AG04449 (cell line): ENCODE data around the gene DEK.
A peak's percentile ranks its signal among the peaks of the same experiment; 100 is the strongest.

Experiments used
- CTCF ChIA-PET: fragments of 350-600 bp; formaldehyde crosslinking; extraction: SDS; loops from one replicate; lab custom pipeline; 2021; ENCODE audit warnings: antibody characterized with exemption; lab: Yijun Ruan, JAX
- POLR2A ChIA-PET: fragments of 400-600, 350-600 bp; formaldehyde crosslinking; extraction: SDS; loops from one replicate; lab custom pipeline; 2020; ENCODE audit warnings: antibody characterized with exemption, inconsistent platforms; lab: Yijun Ruan, JAX
- DNase-seq: peaks from one replicate; pipeline ENCODE4 v3.0.0-alpha.2; 2010; ENCODE audit warnings: low read depth, low spot score
- H3K4me3 ChIP-seq: 2 replicates; pipeline ENCODE4 v1.5.1; 2011; ENCODE audit warnings: low read depth, mild to moderate bottlenecking, control low read depth, low read length
- CTCF ChIP-seq: IDR thresholded peaks from one replicate; pipeline ENCODE4 v1.5.1; 2011; ENCODE audit warnings: mild to moderate bottlenecking, moderate library complexity, low read length, control low read depth, inconsistent platforms; ENCODE audit not compliant: insufficient read depth; ENCODE audit errors: missing control alignments

Gene DEK

DNA sequence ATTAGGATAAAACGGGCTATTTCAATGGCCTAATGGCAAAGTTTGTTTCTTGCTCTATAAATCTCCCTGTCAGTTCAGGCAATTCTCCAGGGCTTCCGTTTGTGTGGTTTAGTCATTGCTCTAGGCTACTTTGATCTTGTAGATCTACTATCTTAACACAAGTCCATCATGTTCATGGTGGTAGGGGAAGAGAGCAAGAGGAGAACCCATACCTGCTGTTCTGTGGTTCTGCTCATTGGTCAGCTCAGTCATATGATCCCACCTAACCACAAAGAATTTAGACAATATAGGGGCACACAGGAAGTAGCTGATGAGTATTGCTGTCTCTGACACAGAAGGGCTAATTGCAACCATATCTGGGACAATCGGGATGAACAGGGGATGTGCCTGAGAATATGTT, 4.9 kb upstream of the DEK start:
- no peak overlapping the region for H3K4me3 ChIP-seq
- no peak for DNase-seq
- ChIA-PET CTCF (interaction anchor here (0.6 to 1.0 kb wide), 2 partner anchors 235 to 258 kb away, joined by 3 read pairs; no protein-coding TSS in a partner anchor), POLR2A (no interaction called here)
- TF ChIP-seq CTCF: no peak

GRCh38 chr6:18268066-18268465, 3.7 kb upstream of the DEK start:
- no peak for DNase-seq
- CTCF ChIA-PET: interaction anchor here (1.3 kb wide), 1 partner anchor 12 kb away, joined by 4 read pairs; no protein-coding TSS in a partner anchor
- TF ChIP-seq CTCF: no peak
- POLR2A ChIA-PET: no interaction called here
- H3K4me3 ChIP-seq: no peak overlapping the region

DNA sequence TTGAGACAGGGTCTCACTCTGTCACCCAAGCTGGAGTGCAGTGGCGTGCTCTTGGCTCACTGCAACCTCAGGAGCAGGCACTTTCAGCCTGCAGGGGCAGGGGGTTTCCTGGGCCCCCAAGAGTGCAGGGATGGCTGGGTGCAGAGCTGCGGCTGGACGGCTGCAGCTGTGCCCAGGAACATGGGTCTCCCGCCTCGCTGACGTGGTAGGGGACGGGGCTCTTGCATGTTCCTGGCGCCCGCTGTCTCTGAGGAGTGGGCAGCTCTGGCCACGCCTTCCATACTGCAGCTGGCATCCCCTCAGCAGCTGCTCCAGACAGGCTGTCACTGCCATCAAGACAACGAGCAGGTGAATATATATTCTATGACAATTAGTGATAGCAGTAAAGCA, 2.2 kb upstream of the DEK start:
- TF ChIP-seq CTCF: no peak
- no peak overlapping the region for H3K4me3 ChIP-seq
- POLR2A ChIA-PET: interaction anchor here (0.6 kb wide), 1 partner anchor 36 kb away, joined by 4 read pairs; no protein-coding TSS in a partner anchor
- no peak for DNase-seq
- CTCF ChIA-PET: interaction anchor here (1.4 to 1.7 kb wide), 2 partner anchors 20 to 57 kb away, joined by 5 to 7 read pairs; no protein-coding TSS in a partner anchor

DNA sequence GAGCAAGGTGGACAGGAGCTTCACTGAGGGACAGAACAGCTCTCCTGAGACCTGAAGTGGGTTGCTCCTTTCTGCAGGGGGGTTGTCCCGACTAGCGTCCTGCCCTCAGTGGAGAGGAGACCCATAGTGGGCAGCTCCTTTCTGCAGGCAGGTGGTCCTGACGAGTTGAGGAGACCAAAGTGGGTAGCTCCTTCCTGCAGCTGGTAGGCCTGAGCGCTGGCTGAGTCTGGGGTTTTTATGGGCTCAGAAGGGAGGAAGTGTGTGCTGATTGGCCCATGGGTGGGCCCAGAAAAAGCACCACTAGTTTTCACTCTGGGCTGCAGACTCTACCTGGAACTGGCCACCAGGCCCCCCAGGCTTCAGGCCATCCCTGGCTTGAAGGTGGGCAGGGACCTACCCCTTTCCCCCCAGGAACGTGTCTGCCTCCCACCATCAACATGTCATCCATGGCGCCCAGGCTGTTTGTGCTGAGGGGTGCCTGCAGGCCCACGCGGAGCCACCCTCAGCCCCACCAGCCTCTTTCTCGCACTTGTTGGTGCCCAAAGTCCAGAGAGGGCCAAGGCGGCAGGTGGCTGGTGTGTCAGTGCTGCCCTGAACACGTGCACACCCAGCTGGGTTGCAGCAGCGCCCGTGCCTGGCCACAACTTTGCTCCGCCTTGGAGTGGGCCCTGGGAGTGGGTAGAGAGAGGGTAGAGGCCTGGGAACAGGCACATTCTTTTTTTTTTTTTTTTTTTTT, 1.6 kb upstream of the DEK start:
- TF ChIP-seq CTCF: no peak
- ChIA-PET POLR2A (interaction anchor here (0.6 kb wide), 1 partner anchor 9 kb away, joined by 3 read pairs; no protein-coding TSS in a partner anchor), CTCF (interaction anchor here (0.8 to 1.9 kb wide), 8 partner anchors 7 to 238 kb away, joined by 3 to 9 read pairs (median 6); no protein-coding TSS in a partner anchor)
- no peak for DNase-seq
- no peak overlapping the region for H3K4me3 ChIP-seq

DNA sequence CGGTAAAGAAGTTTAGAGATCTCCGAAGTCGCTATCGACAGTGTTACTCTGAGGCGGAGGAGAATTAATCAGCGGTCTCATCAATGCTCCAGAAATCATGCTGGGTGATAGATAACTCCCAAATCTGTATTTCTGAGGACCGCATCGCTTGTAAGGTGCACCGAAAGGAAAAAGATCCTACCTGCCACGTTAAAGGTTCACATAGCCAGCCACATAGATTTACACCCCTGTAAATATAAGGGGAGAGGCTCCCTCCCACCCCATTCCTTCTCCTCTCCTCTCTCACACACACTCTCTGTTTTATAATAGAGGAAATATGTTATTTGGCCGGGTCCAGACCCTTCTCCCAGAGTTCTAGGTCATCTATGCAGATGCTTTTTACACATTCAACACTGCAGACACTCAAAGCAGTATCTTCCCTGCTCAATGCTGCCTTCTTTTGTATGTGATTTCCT, 620 bp upstream of the DEK start:
- TF ChIP-seq CTCF: no peak
- no peak for DNase-seq
- ChIA-PET CTCF (interaction anchor here (0.8 to 1.9 kb wide), 9 partner anchors 8 to 239 kb away, joined by 3 to 9 read pairs (median 5); no protein-coding TSS in a partner anchor), POLR2A (interaction anchor here (0.6 to 1.2 kb wide), 3 partner anchors 10 to 23 kb away, joined by 3 to 4 read pairs (median 3); no protein-coding TSS in a partner anchor)
- peak overlapping the region; percentile 93 for H3K4me3 ChIP-seq
